Measurements from ENCODE around the gene FAM47E.

DNA sequence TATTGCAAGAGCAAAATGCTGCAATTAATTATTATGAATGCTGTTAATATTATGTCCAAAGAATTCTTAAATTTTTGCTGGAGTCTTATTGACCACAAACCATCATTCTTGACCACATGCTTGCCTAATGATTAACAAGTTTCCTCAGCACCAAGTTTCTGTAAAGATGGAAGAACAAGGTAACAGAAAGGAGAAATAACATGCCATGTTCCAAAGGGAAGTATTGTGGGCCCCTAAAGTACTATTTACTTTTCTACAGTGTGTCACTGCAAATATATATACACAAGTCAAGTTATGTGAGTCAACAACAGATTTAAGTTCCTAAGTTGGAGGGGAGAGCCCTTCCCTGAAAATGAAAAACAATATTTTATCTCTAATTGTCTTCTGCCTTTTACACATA, 20.6 kb downstream of the FAM47E start:
- no peak for TF ChIP-seq EZH2phosphoT487 (IDR thresholded peaks at IDR 0.05; ENCODE audit: borderline replicate concordance, low read length)
- TF ChIP-seq, protein P1, sequence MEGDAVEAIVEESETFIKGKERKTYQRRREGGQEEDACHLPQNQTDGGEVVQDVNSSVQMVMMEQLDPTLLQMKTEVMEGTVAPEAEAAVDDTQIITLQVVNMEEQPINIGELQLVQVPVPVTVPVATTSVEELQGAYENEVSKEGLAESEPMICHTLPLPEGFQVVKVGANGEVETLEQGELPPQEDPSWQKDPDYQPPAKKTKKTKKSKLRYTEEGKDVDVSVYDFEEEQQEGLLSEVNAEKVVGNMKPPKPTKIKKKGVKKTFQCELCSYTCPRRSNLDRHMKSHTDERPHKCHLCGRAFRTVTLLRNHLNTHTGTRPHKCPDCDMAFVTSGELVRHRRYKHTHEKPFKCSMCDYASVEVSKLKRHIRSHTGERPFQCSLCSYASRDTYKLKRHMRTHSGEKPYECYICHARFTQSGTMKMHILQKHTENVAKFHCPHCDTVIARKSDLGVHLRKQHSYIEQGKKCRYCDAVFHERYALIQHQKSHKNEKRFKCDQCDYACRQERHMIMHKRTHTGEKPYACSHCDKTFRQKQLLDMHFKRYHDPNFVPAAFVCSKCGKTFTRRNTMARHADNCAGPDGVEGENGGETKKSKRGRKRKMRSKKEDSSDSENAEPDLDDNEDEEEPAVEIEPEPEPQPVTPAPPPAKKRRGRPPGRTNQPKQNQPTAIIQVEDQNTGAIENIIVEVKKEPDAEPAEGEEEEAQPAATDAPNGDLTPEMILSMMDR (IDR thresholded peaks at IDR 0.05; ENCODE audit: low read depth, low read length, poor library complexity, severe bottlenecking) = no peak

Data from DOHH2 (cell line).